Common myeloid progenitor, CD34-positive (primary cell): ENCODE data around the gene QRFP.

Source experiments
- CTCF ChIA-PET: fragments of 350-600 bp; sonication (Branson Sonifier 250); formaldehyde crosslinking; loops from one replicate; lab custom pipeline; 2021; ENCODE audit warnings: antibody characterized with exemption; lab: Charles Lee
- POLR2A ChIA-PET: fragments of 350-600 bp; sonication (Branson Sonifier 250); formaldehyde crosslinking; loops from one replicate; lab custom pipeline; 2021; ENCODE audit warnings: antibody characterized with exemption; lab: Charles Lee
- DNase-seq, 3 donors: peaks; one replicate each; pipeline versions ENCODE4 v3.0.0 to v3.0.0-alpha.2; 2013
- H3K27ac ChIP-seq, 2 experiments: 1 replicate in 1 of 2; 2 replicates in 1 of 2; pipeline ENCODE4 v1.7.0; 2013; ENCODE audit warnings: inconsistent platforms in 2 of 2, low read length in 2 of 2, mild to moderate bottlenecking in 2 of 2, low read depth in 1 of 2, moderate library complexity in 1 of 2; ENCODE audit not compliant: severe bottlenecking in 2 of 2, insufficient read depth in 1 of 2, poor library complexity in 1 of 2
- H3K27me3 ChIP-seq, 5 experiments: replicated peaks in 2 of 5; 1 replicate in 3 of 5; 2 replicates in 2 of 5; pipeline versions ENCODE4 v1.6.1 to v1.7.0; 2013; ENCODE audit warnings: low read length in 4 of 5, mild to moderate bottlenecking in 2 of 5, moderate library complexity in 2 of 5, inconsistent platforms in 1 of 5; ENCODE audit not compliant: insufficient read depth in 5 of 5, control insufficient read depth in 4 of 5
- H3K36me3 ChIP-seq, 4 experiments: 1 replicate in 2 of 4; 2 replicates in 2 of 4; pipeline versions ENCODE4 v1.6.1 to v1.7.0; 2013; ENCODE audit warnings: low read length in 3 of 4, control low read depth in 1 of 4, mild to moderate bottlenecking in 1 of 4; ENCODE audit not compliant: control insufficient read depth in 4 of 4, insufficient read depth in 4 of 4
- H3K4me1 ChIP-seq, 4 experiments: 1 replicate in 3 of 4; 2 replicates in 1 of 4; pipeline versions ENCODE4 v1.6.1 to v1.7.1; 2013; ENCODE audit warnings: low read length in 3 of 4, mild to moderate bottlenecking in 3 of 4, control low read depth in 1 of 4, inconsistent platforms in 1 of 4, moderate library complexity in 1 of 4; ENCODE audit not compliant: control insufficient read depth in 4 of 4, insufficient read depth in 4 of 4; ENCODE audit errors: control extremely low read depth in 1 of 4
- H3K4me3 ChIP-seq, 7 experiments: 1 replicate in 4 of 7; 2 replicates in 3 of 7; pipeline versions ENCODE4 v1.5.1 to v1.7.0; 2013; ENCODE audit warnings: mild to moderate bottlenecking in 7 of 7, low read length in 6 of 7, moderate library complexity in 6 of 7, inconsistent platforms in 2 of 7, low read depth in 2 of 7, control low read depth in 1 of 7; ENCODE audit not compliant: insufficient read depth in 4 of 7, control insufficient read depth in 1 of 7; ENCODE audit errors: extremely low read depth in 1 of 7
- H3K9me3 ChIP-seq, 5 experiments: 1 replicate in 4 of 5; 2 replicates in 1 of 5; pipeline versions ENCODE4 v1.6.1 to v1.7.1; 2013; ENCODE audit warnings: low read length in 4 of 5, mild to moderate bottlenecking in 2 of 5, inconsistent platforms in 1 of 5, low read depth in 1 of 5, moderate library complexity in 1 of 5; ENCODE audit not compliant: control insufficient read depth in 4 of 5, insufficient read depth in 2 of 5; ENCODE audit errors: control extremely low read depth in 1 of 5
- WGBS: methylation state at CpG from one replicate; pipeline ENCODE4 v1.1.5; 2013; ENCODE audit not compliant: insufficient coverage; 5-methylcytosine and 5-hydroxymethylcytosine counted together

QRFP gene

GRCh38 chr9:130937146-130938076 is 40.8 kb upstream of the QRFP start:
- Histone ChIP-seq H3K27ac (no peak overlapping the region), H3K4me3 (no peak overlapping the region), H3K27me3 (peaks cover 0 to 99% (median 49%) of the 10 kb centered on the region in 5 experiments), H3K36me3 (no peaks in the 10 kb centered on the region), H3K4me1 (peaks cover 0 to 30% (median 23%) of the 10 kb centered on the region in 4 experiments), H3K9me3 (no peaks in the 10 kb centered on the region)
- DNase-seq = no peak
- ChIA-PET CTCF (interaction anchor here (0.8 kb wide), 1 partner anchor 68 kb away, joined by 3 read pairs; no protein-coding TSS in a partner anchor), POLR2A (no interaction called here)
- WGBS = 58% methylated on average over 20 of the region's 23 CpGs

GRCh38 chr9:130936285-130937117 is 39.9 kb upstream of the QRFP start:
- no peaks in the 10 kb centered on the region for H3K36me3 ChIP-seq
- H3K27me3 ChIP-seq = peaks cover 0 to 99% (median 46%) of the 10 kb centered on the region in 5 experiments
- no peak for DNase-seq
- no peaks in the 10 kb centered on the region for H3K9me3 ChIP-seq
- CTCF ChIA-PET = interaction anchor here (0.8 to 0.9 kb wide), 2 partner anchors 9 to 67 kb away, joined by 3 read pairs; no protein-coding TSS in a partner anchor
- no peak overlapping the region for H3K4me3 ChIP-seq
- 65% methylated on average over 10 of the region's 12 CpGs for WGBS
- POLR2A ChIA-PET = no interaction called here
- H3K4me1 ChIP-seq = peaks cover 0 to 30% (median 23%) of the 10 kb centered on the region in 4 experiments
- no peak overlapping the region for H3K27ac ChIP-seq

GRCh38 chr9:130935648-130936271 is 39.1 kb upstream of the QRFP start:
- ChIA-PET POLR2A (no interaction called here), CTCF (interaction anchor here (0.9 to 1.7 kb wide), 4 partner anchors 10 to 69 kb away, joined by 3 to 5 read pairs (median 4); no protein-coding TSS in a partner anchor)
- no peak overlapping the region for H3K27ac ChIP-seq
- no peak for DNase-seq
- WGBS = 92% methylated on average over 12 of the region's 13 CpGs
- peaks cover 0 to 92% (median 44%) of the 10 kb centered on the region in 5 experiments for H3K27me3 ChIP-seq
- no peaks in the 10 kb centered on the region for H3K36me3 ChIP-seq
- peaks cover 0 to 27% (median 21%) of the 10 kb centered on the region in 4 experiments for H3K4me1 ChIP-seq
- H3K9me3 ChIP-seq = no peaks in the 10 kb centered on the region
- H3K4me3 ChIP-seq = no peak overlapping the region

GRCh38 chr9:130934702-130935647 is 38.4 kb upstream of the QRFP start:
- ChIA-PET CTCF (interaction anchor here (0.6 to 1.7 kb wide), 5 partner anchors 12 to 207 kb away, joined by 3 to 5 read pairs (median 4); no protein-coding TSS in a partner anchor), POLR2A (interaction anchor here (0.6 kb wide), 1 partner anchor 720 kb away, joined by 4 read pairs; no protein-coding TSS in a partner anchor)
- 80% methylated on average over 13 of the region's 16 CpGs for WGBS
- H3K36me3 ChIP-seq = no peaks in the 10 kb centered on the region
- no peak for DNase-seq
- H3K27me3 ChIP-seq = peaks cover 0 to 84% (median 38%) of the 10 kb centered on the region in 5 experiments
- no peaks in the 10 kb centered on the region for H3K9me3 ChIP-seq
- no peak overlapping the region for H3K27ac ChIP-seq
- no peak overlapping the region for H3K4me3 ChIP-seq
- H3K4me1 ChIP-seq = peaks cover 0 to 23% (median 19%) of the 10 kb centered on the region in 4 experiments

- Histone ChIP-seq H3K27me3 (peaks cover 0 to 80% (median 38%) of the 10 kb centered on the region in 5 experiments), H3K36me3 (no peaks in the 10 kb centered on the region), H3K4me1 (peaks cover 0 to 19% (median 14%) of the 10 kb centered on the region in 4 experiments), H3K4me3 (no peak overlapping the region), H3K9me3 (no peaks in the 10 kb centered on the region), H3K27ac (no peak overlapping the region)
- WGBS = 65% methylated on average over 8 of the region's 11 CpGs
- no peak for DNase-seq
- ChIA-PET CTCF (interaction anchor here (0.6 to 1.7 kb wide), 5 partner anchors 12 to 206 kb away, joined by 3 to 5 read pairs (median 4); no protein-coding TSS in a partner anchor), POLR2A (no interaction called here)
Measured at GRCh38 chr9:130934246-130934645, 37.6 kb upstream of the QRFP start.
